GM18867 (cell line): ENCODE results near the gene ADARB2.

ENCODE experiments used
- ATAC-seq: cut with Tn5 transposase; IDR thresholded peaks from one replicate; pipeline ENCODE4 v1.9.1; 2021; ENCODE audit warnings: mild to moderate bottlenecking, moderate library complexity; ENCODE audit not compliant: unreplicated experiment

ADARB2 gene

GRCh38 chr10:1216574-1217236, 520.6 kb downstream of the ADARB2 start:
- no peak for ATAC-seq

DNA sequence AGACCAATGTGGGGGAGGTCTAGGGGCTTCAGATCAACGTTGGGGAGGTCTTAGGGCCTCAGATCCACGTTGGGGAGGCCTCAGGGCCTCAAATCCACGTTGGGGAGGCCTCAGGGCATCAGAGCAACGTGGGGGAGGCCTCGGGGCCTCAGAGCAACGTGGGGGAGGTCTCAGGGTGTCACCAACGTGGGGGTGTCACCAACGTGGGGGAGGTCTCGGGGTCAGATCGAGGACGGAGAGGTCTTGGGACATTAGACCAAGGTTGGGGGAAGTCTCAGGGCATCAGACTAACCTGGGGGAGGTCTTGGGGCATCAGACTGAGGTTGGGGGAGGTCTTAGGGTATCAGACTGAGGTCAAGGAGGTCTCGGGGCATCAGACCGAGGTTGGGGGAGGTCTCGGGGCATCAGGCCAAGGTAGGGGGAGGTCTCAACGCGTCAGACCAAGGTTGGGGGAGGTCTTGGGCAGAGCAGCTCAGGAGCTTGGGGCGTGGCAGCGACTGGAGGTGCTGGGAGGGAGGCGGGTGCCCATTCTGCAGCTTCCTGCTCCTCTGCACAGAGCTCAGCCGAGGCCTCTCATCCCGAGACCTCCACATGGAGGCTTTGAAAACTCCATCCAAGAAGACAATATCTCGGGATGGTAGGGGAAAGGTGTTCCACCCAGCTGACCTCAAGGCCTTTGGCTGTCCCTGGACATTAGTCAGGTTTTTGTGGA, 521.3 kb downstream of the ADARB2 start:
- no peak for ATAC-seq

DNA sequence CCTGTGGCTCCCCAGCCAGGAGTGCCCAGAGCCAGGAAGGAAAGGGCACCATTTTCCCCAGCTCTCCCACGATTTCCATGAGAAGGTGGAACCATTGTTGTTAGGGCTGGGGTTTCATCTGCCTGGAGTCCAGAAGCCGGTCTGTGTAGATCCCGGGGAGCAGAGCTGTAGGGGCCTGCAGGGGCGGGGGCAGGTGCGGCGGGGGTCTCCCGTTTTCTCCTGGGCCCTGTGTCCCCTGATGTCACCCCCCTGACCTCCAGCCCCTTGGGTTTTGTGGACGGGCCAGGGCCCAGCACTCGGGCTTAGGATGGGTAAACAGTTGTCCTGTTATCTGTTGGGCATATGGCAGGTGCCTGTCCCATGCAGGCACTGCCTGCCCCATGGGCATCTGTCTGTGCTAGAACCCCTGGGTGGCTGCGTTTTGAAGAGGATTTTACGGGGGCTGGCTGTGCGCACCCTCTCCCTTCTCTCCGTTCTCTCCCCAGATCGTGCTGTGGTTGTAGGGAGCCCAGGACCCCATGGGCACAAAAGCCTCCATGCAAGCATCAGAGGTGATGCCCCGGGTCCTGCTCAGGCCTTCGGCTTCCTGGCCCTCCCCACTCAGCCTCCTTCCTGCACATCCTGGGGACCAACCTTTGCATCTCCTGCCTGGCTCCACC, 522.3 kb downstream of the ADARB2 start:
- ATAC-seq, result no peak

DNA sequence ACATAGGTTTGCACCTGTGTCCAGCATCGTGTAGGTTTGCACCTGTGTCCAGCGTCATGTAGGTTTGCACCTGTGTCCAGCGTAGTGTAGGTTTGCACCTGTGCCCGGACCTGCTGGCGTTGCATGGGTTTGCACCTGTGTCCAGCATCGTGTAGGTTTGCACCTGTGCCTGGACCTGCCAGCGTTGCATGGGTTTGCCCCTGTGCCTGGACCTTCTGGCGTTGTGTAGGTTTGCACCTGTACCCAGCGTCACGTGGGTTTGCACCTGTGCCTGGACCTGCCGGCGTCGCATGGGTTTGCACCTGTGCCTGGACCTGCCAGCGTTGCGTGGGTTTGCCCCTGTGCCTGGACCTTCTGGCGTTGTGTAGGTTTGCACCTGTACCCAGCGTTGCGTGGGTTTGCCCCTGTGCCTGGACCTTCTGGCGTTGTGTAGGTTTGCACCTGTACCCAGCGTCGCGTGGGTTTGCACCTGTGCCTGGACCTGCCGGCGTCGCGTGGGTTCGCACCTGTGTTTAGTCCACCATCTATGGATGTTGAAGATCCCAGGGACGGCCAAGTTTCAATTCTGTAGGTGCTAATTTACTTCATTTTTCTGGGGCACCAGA, 523.2 kb downstream of the ADARB2 start:
- ATAC-seq, result no peak

DNA sequence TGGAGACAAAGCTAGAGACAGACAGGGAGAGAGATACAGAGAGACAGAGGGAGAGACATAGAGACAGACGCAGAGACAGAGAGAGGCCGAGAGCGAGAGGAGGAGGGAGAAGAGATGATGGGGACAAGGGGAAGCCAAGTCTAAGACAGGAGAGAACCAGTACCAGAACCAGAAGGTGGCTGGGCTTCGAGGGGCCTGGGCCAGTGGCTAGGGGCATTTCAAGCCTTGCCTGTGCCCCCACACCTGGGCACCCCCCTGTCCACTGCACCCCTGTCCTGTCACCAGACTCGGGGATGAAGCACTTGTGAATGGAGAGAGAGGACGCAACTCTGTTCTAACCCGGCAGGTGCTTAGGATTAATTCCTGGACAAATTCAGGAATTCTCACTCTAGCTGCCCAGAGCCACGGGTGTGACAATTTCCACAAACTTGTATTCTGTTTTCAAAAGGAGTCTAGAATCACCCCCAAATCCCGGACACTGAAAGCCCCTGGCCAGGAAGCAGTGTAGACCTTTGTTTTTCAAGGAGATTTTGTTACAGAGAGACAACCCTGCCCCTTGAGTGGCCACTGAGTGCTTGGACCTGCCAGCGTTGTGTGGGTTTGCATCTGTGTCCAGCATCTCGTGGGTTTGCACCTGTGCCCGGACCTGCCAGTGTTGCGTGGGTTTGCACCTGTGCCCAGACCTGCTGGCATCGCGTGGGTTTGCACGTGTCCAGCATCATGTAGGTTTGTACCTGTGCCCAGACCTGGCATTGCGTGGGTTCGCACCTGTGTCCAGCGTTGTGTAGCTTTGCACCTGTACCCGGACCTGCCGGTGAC, 523.9 kb downstream of the ADARB2 start:
- ATAC-seq, result no peak

GRCh38 chr10:1212571-1213141, 524.7 kb downstream of the ADARB2 start:
- ATAC-seq, result no peak

DNA sequence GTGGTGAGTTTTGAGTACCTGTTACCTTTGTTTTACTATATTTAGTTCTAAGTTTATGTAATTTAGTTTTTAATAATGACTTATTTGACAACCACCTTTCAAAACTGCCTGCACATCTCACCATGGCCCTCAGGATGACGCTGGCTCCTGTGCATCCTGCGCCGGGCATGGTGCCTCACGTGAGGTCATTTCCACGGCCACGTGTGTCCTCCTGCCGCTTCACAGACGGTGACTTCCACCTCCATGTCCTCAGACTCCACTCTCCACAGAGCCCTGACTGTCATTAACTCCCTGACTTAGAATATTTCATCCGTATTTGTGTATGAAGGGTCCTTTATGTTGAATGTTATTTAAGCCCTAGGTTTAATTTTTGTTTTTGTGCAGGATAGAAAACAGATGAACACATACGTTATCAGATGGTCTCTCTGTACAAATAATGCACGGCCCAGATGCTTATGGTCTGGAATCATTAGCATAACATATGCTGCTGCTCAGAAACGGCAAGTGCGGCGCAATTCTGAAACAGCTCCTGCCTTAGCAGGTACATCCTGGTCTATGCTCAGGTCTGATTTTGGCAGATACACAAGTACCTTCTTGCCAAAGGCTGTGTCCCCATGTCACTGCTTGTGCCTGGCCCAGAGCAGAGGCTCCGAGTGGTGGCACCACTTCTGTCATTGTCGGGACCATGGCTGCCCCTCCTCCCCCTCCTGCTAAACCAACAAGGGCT, 525.3 kb downstream of the ADARB2 start:
- no peak for ATAC-seq

- ATAC-seq, result no peak
Measured at GRCh38 chr10:1210667-1211066, 526.7 kb downstream of the ADARB2 start.

DNA sequence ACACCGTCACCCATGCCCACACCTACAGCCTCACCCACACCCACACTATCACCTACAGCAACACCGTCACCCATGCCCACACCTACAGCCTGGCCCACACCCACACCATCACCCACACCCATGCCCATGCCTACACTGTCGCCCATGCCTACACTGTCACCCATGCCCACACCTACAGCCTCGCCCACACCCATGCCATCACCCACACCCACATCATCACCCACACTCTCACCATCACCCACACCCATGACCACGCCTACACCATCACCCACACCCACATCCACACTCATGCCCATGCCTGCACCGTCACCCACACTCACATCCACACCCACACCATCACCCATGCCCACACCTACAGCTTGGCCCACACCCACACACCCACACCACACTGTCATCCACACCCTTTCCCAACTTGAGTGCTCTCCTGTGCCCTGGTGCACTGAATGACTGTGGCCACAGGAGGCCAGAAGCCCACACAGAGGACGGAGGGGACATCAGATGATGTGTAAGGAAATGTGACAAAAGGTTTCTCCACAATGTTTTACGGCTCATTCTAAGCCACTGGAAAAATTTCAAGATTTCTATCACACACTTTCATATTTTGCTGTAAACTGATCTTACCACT, 527.9 kb downstream of the ADARB2 start:
- no peak for ATAC-seq

DNA sequence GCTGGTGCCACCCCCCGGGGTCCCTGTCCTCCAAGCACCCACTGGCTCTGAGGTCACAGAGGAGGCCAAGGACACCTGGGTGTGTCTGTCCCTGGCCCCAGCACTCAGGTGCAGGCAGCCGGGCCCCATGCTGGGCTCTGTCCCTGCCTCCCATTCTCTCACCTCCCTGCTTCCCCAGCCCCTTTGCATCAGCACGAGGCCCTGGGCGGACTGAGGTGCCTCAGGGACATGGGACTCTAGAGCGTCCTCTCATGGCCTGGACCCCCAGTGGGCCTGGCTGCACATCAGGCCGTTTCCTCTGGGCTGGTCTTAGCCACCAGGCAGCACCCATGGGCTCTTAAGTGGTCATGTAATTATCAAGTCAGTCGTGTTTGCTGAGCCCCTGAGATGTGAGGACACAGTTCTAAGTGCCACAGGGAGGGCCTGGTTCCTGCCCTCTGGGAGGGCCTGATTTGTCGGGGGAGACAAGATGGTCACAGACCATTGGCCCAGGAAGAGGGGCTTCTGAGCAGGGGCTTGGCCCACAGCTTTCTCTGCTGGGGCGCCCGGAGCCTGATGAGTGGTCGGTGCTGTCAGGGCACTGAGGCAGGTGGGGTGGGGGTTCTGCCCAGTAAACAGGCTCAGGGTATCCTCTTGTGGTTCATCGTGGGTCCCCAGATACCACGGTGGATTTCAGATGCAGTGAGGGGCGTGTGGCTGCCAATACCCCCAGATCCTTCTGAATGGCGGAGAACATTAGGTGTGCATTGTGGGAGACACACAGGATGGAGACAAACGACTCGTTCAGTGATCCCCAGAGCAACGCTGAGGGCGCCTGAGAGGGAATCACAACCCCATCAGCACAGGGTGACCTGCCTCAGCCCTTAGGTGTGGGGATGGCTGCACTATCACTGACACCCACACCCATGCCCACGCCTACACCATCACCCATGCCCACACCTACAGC, 528.7 kb downstream of the ADARB2 start:
- no peak for ATAC-seq

- no peak for ATAC-seq
Measured at GRCh38 chr10:1206601-1207000, 530.7 kb downstream of the ADARB2 start.

- ATAC-seq, result no peak
Measured at GRCh38 chr10:1206101-1206500, 531.2 kb downstream of the ADARB2 start.

DNA sequence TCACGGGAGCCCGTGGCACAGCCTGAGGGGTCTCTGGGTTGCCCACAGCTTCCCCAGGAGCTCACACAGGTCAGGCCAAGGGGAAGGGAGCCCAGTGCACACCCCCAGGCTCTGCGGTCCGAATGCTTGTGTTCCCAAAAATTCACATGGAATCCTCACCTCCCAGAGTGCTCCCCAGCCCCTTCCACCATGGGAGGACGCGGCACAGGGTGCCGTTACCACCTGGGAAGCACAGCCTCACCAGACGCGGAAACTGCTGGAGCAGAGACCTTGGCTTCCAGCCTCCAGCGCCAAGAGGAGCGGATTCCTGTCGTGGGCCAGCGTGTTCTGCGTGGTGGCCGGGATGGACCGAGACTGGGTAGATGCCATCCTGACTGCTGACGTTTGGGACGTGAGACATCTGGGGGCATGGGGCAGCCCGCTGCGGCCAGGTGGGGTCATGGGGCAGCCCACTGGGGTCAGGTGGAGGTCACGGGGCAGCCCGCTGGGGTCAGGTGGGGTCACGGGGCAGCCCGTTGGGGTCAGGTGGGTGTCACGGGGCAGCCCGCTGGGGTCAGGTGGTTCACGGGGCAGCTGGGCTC, 531.8 kb downstream of the ADARB2 start:
- ATAC-seq, result no peak

DNA sequence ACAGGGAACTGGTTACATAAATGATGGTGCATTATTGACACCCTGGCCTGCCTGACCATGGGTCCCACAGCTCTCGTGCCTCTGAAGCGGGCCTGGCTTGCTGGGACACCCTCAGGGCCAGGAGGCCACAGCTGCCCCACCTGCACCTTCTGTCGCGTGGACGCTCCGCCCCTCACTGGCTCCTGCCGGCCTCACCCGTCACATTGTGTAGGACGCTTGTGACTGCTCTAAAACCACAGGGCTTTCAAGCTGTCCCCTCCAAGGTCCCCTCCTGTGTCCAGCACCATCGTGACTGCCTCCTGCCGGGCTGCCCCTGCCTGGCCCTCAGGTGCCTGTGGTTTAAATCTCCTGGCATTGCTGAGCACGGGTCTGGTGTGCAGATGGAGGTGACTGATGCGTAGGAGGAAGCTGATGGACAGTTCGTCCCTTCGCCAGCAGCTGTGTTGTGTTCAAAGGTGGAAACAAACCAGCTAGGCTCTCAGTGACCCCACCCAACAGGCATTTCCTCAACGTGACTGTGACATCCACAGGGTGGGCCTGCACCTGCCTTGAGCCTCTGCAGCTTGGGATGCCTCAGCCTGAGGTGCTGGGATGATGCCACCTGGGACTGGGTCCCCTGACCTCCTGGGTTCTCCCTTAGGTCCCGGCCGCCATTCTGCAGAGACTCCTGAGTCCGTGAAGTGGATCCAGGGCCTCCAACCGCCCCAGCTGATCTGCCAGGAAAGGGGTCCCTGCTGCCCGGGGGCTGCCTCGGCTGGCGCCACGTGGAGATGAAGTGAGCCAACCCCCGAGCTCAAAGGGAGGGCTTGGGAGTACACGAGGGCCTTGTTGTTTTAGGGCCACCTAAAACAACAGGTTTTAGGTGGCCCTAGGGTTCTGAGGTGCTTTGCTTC, 532.6 kb downstream of the ADARB2 start:
- ATAC-seq, result no peak

DNA sequence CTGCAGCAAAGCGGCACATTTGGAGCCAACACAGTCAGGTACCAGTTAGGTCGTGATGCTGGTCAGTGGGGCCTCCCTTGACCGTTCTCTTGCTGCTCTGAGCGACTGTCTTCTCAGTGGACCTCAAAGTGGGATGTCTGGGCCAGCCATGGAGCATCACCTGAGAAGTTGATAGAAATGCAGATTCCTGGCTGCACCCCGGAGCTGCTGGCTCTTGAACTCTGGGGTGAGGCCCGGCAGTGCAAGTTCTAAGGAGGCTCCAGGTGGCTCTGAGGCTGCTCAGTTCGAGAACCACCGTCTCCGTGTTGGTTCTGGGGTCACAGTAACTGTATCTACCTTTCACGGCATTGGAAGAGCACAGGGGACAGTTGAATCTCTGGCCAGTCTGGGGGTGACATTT, 533.6 kb downstream of the ADARB2 start:
- ATAC-seq, result no peak

DNA sequence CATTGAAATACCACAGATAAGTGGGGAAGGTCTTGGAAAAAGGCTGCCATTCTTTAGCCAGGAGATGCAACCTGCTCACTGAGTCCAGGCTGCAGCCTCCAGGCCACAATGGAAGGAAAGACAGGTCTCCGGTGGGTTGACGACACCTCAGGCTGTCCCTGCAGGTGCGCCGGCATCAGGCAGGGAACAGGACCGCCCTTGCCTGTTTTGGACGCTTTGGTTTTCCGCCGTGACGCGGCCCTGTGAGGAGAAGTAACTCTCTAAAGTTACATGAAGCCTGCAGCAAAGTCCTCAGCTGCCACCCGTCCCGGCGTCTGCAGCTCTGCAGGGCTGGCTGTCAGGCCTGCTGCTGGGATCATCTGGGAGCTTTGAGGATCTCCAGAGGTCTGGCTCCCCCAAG, 534.1 kb downstream of the ADARB2 start:
- no peak for ATAC-seq

DNA sequence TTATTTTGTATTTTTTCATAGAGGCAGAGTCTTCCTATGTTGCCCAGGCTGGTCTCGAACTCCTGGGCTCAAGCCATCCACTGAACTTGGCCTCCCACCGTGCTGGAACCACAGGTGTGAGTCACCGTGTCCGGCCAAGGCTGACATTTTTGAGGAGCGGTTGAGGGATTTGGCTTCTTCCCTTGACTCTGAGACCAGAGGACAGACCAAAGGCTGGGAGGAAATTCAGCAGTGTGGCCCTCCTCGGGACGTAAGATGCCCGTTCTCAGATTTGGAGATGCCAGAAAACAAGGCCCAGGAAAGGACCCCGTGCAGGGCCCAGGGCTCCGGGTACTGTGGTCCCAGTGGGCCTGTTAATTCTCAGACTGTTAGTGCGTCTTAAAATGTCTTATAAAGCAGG, 535.0 kb downstream of the ADARB2 start:
- no peak for ATAC-seq
